ENCODE results near the gene MTMR4.
"Not testable (repeated sequence)": the region's sequence is repeated elsewhere in the genome, so short reads cannot be mapped to it uniquely, and the experiment has no call there.

MTMR4 gene

GRCh38 chr17:58521680-58522079 lies 7.2 kb upstream of the MTMR4 start:
- no peak for DNase-seq

GRCh38 chr17:58520843-58521430 lies 6.5 kb upstream of the MTMR4 start:
- no peak for DNase-seq

GRCh38 chr17:58517928-58518609 lies 3.6 kb upstream of the MTMR4 start:
- peak; percentile 100 for DNase-seq

- no peak for DNase-seq
These were observed 3.0 kb upstream of the MTMR4 start for GRCh38 chr17:58517378-58517927.

GRCh38 chr17:58516644-58517377 lies 2.4 kb upstream of the MTMR4 start:
- DNase-seq = no peak

- DNase-seq = no peak
These were observed 848 bp upstream of the MTMR4 start for GRCh38 chr17:58515286-58515685.

GRCh38 chr17:58514770-58515157 lies 326 bp upstream of the MTMR4 start:
- no peak for DNase-seq

- DNase-seq = peak; percentile 24
These were observed 1.0 kb downstream of the MTMR4 start for GRCh38 chr17:58513267-58513964.

- no peak for DNase-seq
These were observed 4.4 kb downstream of the MTMR4 start for GRCh38 chr17:58510075-58510474.

- DNase-seq = no peak
These were observed 5.9 kb downstream of the MTMR4 start for GRCh38 chr17:58508341-58509067.

GRCh38 chr17:58507123-58507634 lies 7.3 kb downstream of the MTMR4 start:
- no peak for DNase-seq

- no peak for DNase-seq
These were observed 7.9 kb downstream of the MTMR4 start for GRCh38 chr17:58506354-58507080.

GRCh38 chr17:58504826-58505351 lies 9.5 kb downstream of the MTMR4 start:
- DNase-seq = no peak

GRCh38 chr17:58503866-58504265 lies 10.6 kb downstream of the MTMR4 start:
- no peak for DNase-seq

- not testable (repeated sequence) for DNase-seq
These were observed 11.3 kb downstream of the MTMR4 start for GRCh38 chr17:58503134-58503533.

GRCh38 chr17:58501451-58501850 lies 13.0 kb downstream of the MTMR4 start:
- DNase-seq = no peak

GRCh38 chr17:58498177-58498828 lies 16.1 kb downstream of the MTMR4 start:
- no peak for DNase-seq

GRCh38 chr17:58493506-58493905 lies 20.9 kb downstream of the MTMR4 start:
- DNase-seq = no peak

- DNase-seq = no peak
These were observed 22.0 kb downstream of the MTMR4 start for GRCh38 chr17:58492238-58493121.

Data from activated naive CD4-positive, alpha-beta T cell treated with Interleukin-2 at 50 U/mL for 16 hours (primary cell).